Lung (tissue), 12 donors: ENCODE data around the gene EPHA8. TPM values are rescaled to one million over a fixed set of nuclear protein-coding genes. Genes with fewer than 3 reads are reported as not detected.

ENCODE experiments used
- ATAC-seq: fragments of 200-7000 bp; cut with Tn5 transposase; one replicate; pipeline ENCODE4 v1.9.1; 2020; ENCODE audit warnings: moderate number of reproducible peaks; ENCODE audit not compliant: insufficient read depth, low FRiP score
- DNase-seq, 3 donors: peaks; one replicate each; pipeline ENCODE4 v3.0.0-alpha.2; 2013 to 2017
- H3K27ac ChIP-seq, 2 donors: one replicate each; pipeline ENCODE4 v1.5.1; 2013; ENCODE audit warnings: mild to moderate bottlenecking in 2 of 2, moderate library complexity in 2 of 2, control low read depth in 1 of 2, inconsistent platforms in 1 of 2, low read depth in 1 of 2, low read length in 1 of 2
- H3K27me3 ChIP-seq, 3 donors: one replicate each; pipeline ENCODE4 v1.5.1; 2013; ENCODE audit warnings: low read length in 2 of 3; ENCODE audit not compliant: control insufficient read depth in 3 of 3, insufficient read depth in 3 of 3
- H3K36me3 ChIP-seq, 4 donors: one replicate each; pipeline ENCODE4 v1.5.1; 2013; ENCODE audit warnings: low read length in 4 of 4, mild to moderate bottlenecking in 1 of 4, moderate library complexity in 1 of 4; ENCODE audit not compliant: control insufficient read depth in 4 of 4, insufficient read depth in 4 of 4
- H3K4me1 ChIP-seq, 5 donors: one replicate each; pipeline ENCODE4 v1.5.1; 2013; ENCODE audit warnings: low read length in 5 of 5, mild to moderate bottlenecking in 2 of 5, moderate library complexity in 1 of 5; ENCODE audit not compliant: control insufficient read depth in 5 of 5, insufficient read depth in 5 of 5
- H3K4me3 ChIP-seq: one replicate; pipeline ENCODE4 v1.5.1; 2013; ENCODE audit warnings: mild to moderate bottlenecking, control low read depth, moderate library complexity
- H3K9ac ChIP-seq, 2 donors: one replicate each; pipeline ENCODE4 v1.5.1; 2013; ENCODE audit warnings: low read length in 2 of 2, control low read depth in 1 of 2; ENCODE audit not compliant: insufficient read depth in 1 of 2
- H3K9me3 ChIP-seq, 4 donors: one replicate each; pipeline ENCODE4 v1.5.1; 2013; ENCODE audit warnings: low read length in 3 of 4, mild to moderate bottlenecking in 1 of 4, moderate library complexity in 1 of 4; ENCODE audit not compliant: control insufficient read depth in 4 of 4, insufficient read depth in 3 of 4
- CTCF ChIP-seq: IDR thresholded peaks from 2 replicates; pipeline ENCODE4 v1.5.1; 2012; ENCODE audit warnings: mild to moderate bottlenecking; ENCODE audit errors: control extremely low read depth, extremely low read depth
- WGBS, 2 donors: extraction: QIAGEN DNeasy Blood & Tissue Kit; methylation state at CpG; one replicate each; pipeline ENCODE4 v1.1.7; 2013; 5-methylcytosine and 5-hydroxymethylcytosine counted together
- polyA plus RNA-seq, 2 donors: library from polyadenylated mRNA; stranded (reverse); fragments of 200-250 nt; gene quantifications; one replicate each; pipeline ENCODE4 v1.2.1, GENCODE V29; 2013
- total RNA-seq, 2 donors: library from RNA; depleted of rRNA in 1 of 2; stranded (reverse); fragments of >200 nt in 1 of 2; gene quantifications; one replicate each; pipeline ENCODE4 v1.2.1, GENCODE V29; 2014 to 2021
- donor health status: control.
- donor health status: control.
- donor health status: Bipolar disorder and iron deficiency.
- donor health status: healthy.
- donor health status: DM: yes; HTN: yes; CAD: no.

Gene EPHA8
- total and polyA plus RNA-seq, 4 donors: 0.01 TPM; not detected in 3

- Histone ChIP-seq H3K36me3 (no peaks in the 10 kb centered on the region), H3K4me1 (peaks cover 0 to 16% (median 0%) of the 10 kb centered on the region in 5 donors), H3K9me3 (peaks cover 0 to 3% (median 0%) of the 10 kb centered on the region in 4 donors), H3K27ac (no peak overlapping the region), H3K9ac (no peak overlapping the region), H3K27me3 (peaks cover 0 to 9% (median 4%) of the 10 kb centered on the region in 3 donors), H3K4me3 (no peak overlapping the region)
- no peak for DNase-seq
- TF ChIP-seq CTCF: no peak
- ATAC-seq: no peak
- 61 to 70% methylated on average over 18 of the region's 18 CpGs for WGBS, 2 donors
Observed at GRCh38 chr1:22553104-22553880, 10.0 kb upstream of the EPHA8 start.

DNA sequence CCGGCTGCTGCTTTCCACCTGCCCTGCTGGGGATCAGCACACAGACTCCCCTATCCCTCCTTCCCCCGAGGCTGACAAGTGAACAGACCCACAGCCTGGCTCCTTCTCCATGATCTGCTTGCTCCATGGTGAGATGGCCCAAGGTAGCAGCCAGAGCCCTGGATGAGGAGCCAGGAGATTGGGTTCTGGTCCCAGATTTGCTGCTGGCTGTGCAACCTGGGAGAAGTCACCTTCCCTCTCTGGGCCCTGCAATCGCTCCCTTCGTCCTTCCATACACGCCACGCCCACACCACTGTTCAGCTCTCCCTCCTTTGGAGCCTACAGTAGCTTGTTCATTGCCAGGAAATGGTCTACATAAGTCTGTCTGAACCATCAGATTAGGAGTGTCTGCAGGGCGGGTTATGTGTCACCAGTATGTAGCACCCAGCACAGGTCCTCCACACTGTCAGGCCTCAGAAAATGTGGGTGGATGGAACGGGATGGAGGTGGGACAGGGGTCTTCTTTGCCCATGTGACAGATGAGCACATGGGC is 9.2 kb upstream of the EPHA8 start:
- H3K27me3 ChIP-seq: peaks cover 0 to 4% (median 4%) of the 10 kb centered on the region in 3 donors

DNA sequence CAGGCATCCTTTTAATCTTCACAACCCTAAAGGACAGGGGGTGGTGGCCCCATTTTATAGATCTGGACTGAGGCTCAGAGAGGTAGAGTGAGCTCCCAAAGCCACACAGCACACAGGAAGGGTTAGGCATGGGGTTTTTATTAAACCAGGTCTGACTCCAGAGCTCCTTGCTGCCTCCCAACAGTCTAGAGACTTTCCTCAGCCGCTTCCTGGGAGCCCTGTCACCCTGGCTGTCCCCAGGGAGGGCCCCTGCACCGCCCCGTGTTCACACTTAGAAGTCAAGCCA is 8.0 kb upstream of the EPHA8 start:
- TF ChIP-seq CTCF: no peak
- Histone ChIP-seq H3K27me3 (peaks cover 0 to 11% (median 7%) of the 10 kb centered on the region in 3 donors), H3K27ac (no peak overlapping the region), H3K9me3 (peaks cover 0 to 3% (median 0%) of the 10 kb centered on the region in 4 donors), H3K9ac (no peak overlapping the region), H3K4me3 (no peak overlapping the region), H3K4me1 (peaks cover 0 to 16% (median 0%) of the 10 kb centered on the region in 5 donors), H3K36me3 (no peaks in the 10 kb centered on the region)
- no peak for DNase-seq
- ATAC-seq: no peak
- whole genome bisulfite sequencing, 2 donors: 44 to 53% methylated on average over 3 of the region's 3 CpGs

More for the DNA sequence above, 9.2 kb upstream of the EPHA8 start:
- Histone ChIP-seq H3K36me3 (no peaks in the 10 kb centered on the region), H3K9me3 (peaks cover 0 to 3% (median 0%) of the 10 kb centered on the region in 4 donors), H3K9ac (no peak overlapping the region), H3K4me1 (peaks cover 0 to 16% (median 0%) of the 10 kb centered on the region in 5 donors), H3K27ac (no peak overlapping the region), H3K4me3 (no peak overlapping the region)
- DNase-seq: no peak
- ATAC-seq: no peak
- 78 to 79% methylated on average over 8 of the region's 8 CpGs for WGBS, 2 donors
- TF ChIP-seq CTCF: no peak
